ENCODE data around the gene PUS3. TPM values are rescaled to one million over a fixed set of nuclear protein-coding genes. Genes with fewer than 3 reads are reported as not detected.

The PUS3 gene
- total RNA-seq, 1 experiment from 2014 or later: 5.7 TPM

DNA sequence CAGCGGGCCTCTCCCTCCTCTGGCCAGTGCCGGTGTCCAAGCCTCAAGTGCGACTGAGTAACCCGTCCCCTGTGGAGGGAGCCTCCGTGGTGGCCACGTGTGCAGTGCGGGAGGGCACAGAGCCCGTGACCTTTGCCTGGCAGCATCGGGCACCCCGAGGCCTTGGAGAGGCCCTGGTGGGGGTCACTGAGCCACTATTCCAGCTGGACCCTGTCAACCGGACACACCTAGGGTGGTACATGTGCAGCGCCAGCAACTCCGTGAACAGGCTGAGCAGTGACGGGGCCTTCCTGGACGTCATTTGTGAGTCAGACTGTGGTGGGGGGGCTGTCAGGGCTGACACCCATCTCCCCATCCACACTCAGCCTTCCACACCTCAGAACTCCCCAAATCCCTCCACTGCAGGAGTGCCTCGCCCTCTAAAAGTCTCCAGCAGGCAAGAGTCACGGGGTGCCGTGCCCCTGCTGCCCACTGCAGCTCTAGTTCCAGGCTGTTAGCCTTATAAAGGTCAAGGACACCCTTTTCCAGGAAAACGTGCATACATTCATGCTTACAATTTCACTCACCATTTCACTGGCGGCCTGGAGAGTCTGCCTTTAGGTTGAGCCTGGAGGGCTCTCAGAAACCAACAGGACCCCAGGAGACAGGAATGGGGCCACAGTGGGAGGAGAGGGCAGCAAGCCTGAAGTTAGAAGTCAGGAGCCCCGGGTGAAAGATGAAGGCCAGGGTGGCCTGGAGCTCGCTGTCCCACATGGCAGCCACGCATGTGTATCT is 45.5 kb upstream of the PUS3 start:
- no peak overlapping the region for H3K4me3 ChIP-seq
- H3F3A ChIP-seq (ENCODE audit: insufficient read depth, low read depth): no peaks in the 10 kb centered on the region
- H3K9me3 ChIP-seq (ENCODE audit: insufficient read depth, low read depth): no peaks in the 10 kb centered on the region
- no peak overlapping the region for H2AFZ ChIP-seq
- no peak for TF ChIP-seq EZH2 (IDR thresholded peaks at IDR 0.05; ENCODE audit: low read depth)
- BruUV-seq (replicated peaks): no TSS peak
- H3K36me3 ChIP-seq (ENCODE audit: low read depth): no peaks in the 10 kb centered on the region
- DNase-seq: no peak
- CTCF ChIA-PET: no interaction called here
- H3K79me2 ChIP-seq (ENCODE audit: low read depth): no peaks in the 10 kb centered on the region
- no peaks in the 10 kb centered on the region for H4K20me1 ChIP-seq (ENCODE audit: insufficient read depth)
- no peaks in the 10 kb centered on the region for H3K4me1 ChIP-seq (replicated peaks; ENCODE audit: insufficient read depth)
- H3K4me2 ChIP-seq: no peak overlapping the region
- intact Hi-C loops (cut with micrococcal nuclease; ENCODE audit: unreplicated experiment): no loop called here
- H3K27me3 ChIP-seq (ENCODE audit: insufficient read depth, low read depth): no peaks in the 10 kb centered on the region
- no peaks in the 10 kb centered on the region for H3K9me2 ChIP-seq (ENCODE audit: insufficient read depth)
- no peak overlapping the region for H3K27ac ChIP-seq
- POLR2A ChIA-PET (ENCODE audit: unreplicated experiment): no interaction called here

DNA sequence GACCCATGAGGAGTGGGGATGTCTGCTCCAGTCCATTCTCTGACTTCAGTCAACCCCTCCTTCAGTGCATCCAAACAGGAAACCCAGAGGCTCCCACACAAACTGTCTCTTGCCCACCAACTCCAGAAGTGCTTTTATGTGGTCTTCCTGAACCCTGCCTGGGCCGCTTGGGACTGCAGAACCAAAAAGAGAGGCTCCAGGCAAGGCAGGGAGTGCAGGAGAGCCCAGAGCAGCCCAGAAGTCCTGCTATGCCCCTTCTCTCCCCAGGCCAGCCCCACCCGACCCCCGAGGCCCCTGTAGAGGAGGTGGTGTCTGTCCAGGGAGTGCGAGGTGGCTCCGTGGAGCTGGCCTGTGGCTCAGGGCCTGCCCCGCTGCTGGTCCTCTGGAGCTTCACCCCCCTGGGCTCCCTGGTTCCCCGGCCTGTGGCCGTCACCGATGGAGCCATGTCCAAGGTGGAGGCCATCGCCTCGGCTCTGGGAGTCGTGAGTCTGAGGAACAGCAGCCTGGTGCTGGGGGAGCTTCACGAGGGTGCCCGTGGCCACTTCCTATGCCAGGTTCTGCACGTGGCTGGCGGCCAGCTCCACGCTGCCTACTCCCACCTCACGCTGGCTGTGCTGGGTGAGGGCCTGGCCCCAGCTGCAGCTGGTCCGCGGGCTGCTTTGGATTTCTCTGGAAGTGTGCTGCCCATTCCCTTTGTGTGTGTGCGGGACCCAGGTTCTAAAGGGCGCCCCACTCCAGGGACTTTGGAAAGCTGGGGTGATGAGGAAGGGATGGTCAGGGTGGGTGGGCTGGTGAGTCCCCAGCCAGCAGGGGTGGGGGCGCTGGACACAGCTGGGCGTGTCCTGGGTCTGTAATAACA is 44.6 kb upstream of the PUS3 start:
- POLR2A ChIA-PET (ENCODE audit: unreplicated experiment): interaction anchor here (0.7 kb wide), 1 partner anchor 14 kb away, joined by 9 read pairs; no protein-coding TSS in a partner anchor
- CTCF ChIA-PET: no interaction called here
- Histone ChIP-seq H3K27ac (no peak overlapping the region), H3F3A (ENCODE audit: insufficient read depth, low read depth) (no peaks in the 10 kb centered on the region), H3K4me2 (no peak overlapping the region), H2AFZ (no peak overlapping the region), H3K4me3 (no peak overlapping the region), H3K4me1 (replicated peaks; ENCODE audit: insufficient read depth) (no peaks in the 10 kb centered on the region), H3K36me3 (ENCODE audit: low read depth) (no peaks in the 10 kb centered on the region), H3K79me2 (ENCODE audit: low read depth) (no peaks in the 10 kb centered on the region), H3K27me3 (ENCODE audit: insufficient read depth, low read depth) (no peaks in the 10 kb centered on the region), H3K9me3 (ENCODE audit: insufficient read depth, low read depth) (no peaks in the 10 kb centered on the region), H4K20me1 (ENCODE audit: insufficient read depth) (no peaks in the 10 kb centered on the region), H3K9me2 (ENCODE audit: insufficient read depth) (no peaks in the 10 kb centered on the region)
- intact Hi-C loops (cut with micrococcal nuclease; ENCODE audit: unreplicated experiment): no loop called here
- no TSS peak for BruUV-seq (replicated peaks)
- DNase-seq: no peak
- TF ChIP-seq, protein P1, sequence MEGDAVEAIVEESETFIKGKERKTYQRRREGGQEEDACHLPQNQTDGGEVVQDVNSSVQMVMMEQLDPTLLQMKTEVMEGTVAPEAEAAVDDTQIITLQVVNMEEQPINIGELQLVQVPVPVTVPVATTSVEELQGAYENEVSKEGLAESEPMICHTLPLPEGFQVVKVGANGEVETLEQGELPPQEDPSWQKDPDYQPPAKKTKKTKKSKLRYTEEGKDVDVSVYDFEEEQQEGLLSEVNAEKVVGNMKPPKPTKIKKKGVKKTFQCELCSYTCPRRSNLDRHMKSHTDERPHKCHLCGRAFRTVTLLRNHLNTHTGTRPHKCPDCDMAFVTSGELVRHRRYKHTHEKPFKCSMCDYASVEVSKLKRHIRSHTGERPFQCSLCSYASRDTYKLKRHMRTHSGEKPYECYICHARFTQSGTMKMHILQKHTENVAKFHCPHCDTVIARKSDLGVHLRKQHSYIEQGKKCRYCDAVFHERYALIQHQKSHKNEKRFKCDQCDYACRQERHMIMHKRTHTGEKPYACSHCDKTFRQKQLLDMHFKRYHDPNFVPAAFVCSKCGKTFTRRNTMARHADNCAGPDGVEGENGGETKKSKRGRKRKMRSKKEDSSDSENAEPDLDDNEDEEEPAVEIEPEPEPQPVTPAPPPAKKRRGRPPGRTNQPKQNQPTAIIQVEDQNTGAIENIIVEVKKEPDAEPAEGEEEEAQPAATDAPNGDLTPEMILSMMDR (conservative IDR thresholded peaks at IDR 0.05): no peak
- no peak for TF ChIP-seq EZH2 (IDR thresholded peaks at IDR 0.05; ENCODE audit: low read depth)

DNA sequence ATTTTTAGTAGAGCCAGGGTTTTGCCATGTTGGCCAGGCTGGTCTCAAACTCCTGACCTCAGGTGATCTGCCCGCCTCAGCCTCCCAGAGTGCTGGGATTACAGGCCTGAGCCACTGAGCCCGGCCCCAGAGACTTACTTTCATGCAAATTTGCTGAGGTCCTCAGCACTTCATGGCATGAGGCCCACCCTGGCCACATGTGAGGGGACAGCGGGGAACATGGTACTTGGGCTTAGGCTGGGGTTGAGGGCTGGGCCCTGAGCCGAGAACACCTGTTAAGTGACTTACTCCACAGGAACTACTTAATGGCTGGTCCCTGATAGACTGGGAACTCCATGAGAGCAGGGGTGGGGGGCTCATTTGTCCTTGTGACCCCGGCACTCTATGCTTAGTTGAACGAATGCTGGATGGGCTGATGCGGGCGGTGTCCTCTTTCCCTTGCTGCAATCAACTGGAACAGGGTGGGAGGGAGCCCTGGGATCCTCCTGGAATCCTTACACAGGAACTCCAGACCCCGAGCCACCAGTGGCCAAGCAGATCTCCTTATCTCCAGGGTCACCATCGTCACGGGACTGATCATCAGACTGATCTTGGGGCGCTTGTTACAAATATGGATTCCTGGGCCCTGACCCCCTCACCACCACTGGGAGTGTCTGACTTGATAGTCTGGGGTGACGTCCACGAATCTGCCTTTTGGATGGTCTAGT is 43.9 kb upstream of the PUS3 start:
- intact Hi-C loops (cut with micrococcal nuclease; ENCODE audit: unreplicated experiment): no loop called here
- H3K27ac ChIP-seq: no peak overlapping the region

More for the DNA sequence above, 43.9 kb upstream of the PUS3 start:
- no peak for DNase-seq
- H3K4me3 ChIP-seq: no peak overlapping the region
- POLR2A ChIA-PET (ENCODE audit: unreplicated experiment): interaction anchor here (0.6 kb wide), 1 partner anchor 36 kb away, joined by 6 read pairs; no protein-coding TSS in a partner anchor
- no TSS peak for BruUV-seq (replicated peaks)
- no peak overlapping the region for H3K4me2 ChIP-seq
- H3K9me3 ChIP-seq (ENCODE audit: insufficient read depth, low read depth): no peaks in the 10 kb centered on the region
- TF ChIP-seq EZH2 (IDR thresholded peaks at IDR 0.05; ENCODE audit: low read depth): no peak
- TF ChIP-seq, protein P1 (conservative IDR thresholded peaks at IDR 0.05): no peak
- no peaks in the 10 kb centered on the region for H4K20me1 ChIP-seq (ENCODE audit: insufficient read depth)
- H2AFZ ChIP-seq: no peak overlapping the region
- H3K79me2 ChIP-seq (ENCODE audit: low read depth): no peaks in the 10 kb centered on the region
- no peaks in the 10 kb centered on the region for H3F3A ChIP-seq (ENCODE audit: insufficient read depth, low read depth)
- H3K36me3 ChIP-seq (ENCODE audit: low read depth): no peaks in the 10 kb centered on the region
- CTCF ChIA-PET: no interaction called here
- H3K27me3 ChIP-seq (ENCODE audit: insufficient read depth, low read depth): no peaks in the 10 kb centered on the region
- H3K9me2 ChIP-seq (ENCODE audit: insufficient read depth): no peaks in the 10 kb centered on the region
- H3K4me1 ChIP-seq (replicated peaks; ENCODE audit: insufficient read depth): no peaks in the 10 kb centered on the region
